ENCODE data around the gene RIGI.
"Not testable (repeated sequence)": the region's sequence is repeated elsewhere in the genome, so short reads cannot be mapped to it uniquely, and the experiment has no call there.

The RIGI gene

DNA sequence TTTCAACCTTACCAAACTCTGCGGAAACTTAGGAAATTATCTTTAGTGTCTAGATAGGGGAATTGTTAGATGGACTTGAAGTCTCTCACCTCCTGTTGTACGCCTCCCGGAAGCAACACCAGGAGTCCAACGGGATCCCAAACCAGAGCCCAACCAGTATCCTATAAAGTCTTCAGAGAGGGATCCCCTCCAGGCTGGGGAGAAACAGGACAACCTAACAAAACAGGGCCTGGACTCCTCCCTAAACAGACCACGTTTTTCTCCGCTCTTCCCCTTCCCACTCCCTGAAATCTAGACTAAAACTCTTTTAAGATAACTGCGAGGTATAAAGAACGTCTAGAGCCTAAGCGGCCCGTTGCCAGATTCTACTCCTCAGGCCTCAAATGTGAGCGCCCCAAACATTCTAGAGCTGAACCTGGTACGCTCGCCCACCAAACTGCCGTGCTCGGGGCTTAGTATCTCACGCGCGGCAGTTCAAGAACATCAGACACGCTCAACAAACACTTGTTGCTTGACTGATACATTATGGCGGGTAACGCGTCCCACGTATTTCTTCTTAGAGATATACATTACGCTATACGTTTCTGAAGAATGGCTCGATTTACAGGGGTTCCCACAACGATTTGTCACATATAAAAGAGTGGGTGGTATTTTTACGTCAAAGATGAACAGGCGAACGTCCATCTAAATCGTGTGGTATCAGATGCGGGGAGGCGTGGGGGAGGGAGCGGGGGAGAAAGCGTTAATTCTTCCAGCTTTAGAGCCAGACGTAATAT, 25.5 kb upstream of the RIGI start:
- no peak for FAIRE-seq
- peak; percentile 13 for DNase-seq (ENCODE audit: insufficient read length, low spot score)
- TF ChIP-seq POLR2A (IDR thresholded peaks at IDR 0.05; ENCODE audit: low read depth, low read length), result no peak

DNA sequence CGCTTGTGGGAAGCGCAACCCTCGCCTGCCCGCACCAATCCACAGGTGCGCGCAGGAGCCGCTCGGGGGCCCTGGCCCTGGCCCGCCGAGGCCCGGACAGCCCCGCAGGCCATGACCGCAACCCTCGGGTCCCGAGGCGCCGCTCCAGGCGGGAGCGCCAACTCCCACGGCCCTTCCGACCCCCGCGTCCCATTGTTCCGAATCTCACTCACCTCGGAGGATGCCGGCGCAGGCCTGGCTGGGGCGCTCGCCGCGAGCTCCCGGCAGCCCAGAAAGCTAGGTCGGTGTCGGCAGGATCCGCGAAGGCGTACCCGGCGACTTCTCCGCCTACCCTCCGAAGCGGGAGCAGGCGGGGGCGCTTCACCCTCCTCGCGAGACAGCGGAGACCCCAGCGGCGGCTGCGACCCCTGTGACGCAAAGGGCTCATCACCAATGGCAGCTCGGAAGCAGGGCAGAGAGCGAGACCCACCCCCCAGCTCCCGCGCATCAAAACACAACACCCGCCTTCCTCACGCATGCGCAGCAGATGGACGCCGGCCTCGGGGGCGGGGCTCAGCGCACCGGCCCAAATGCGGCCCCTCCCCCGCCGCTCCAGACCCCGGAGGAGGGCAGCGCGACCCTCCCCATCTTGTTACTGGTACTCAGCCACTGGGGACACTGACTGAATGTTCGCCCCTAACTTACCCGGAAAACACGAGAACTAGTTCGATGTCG, 24.7 kb upstream of the RIGI start:
- DNase-seq (ENCODE audit: insufficient read length, low spot score), result peak; percentile 65
- peak; percentile 48 for FAIRE-seq
- TF ChIP-seq POLR2A (IDR thresholded peaks at IDR 0.05; ENCODE audit: low read depth, low read length), result no peak

DNA sequence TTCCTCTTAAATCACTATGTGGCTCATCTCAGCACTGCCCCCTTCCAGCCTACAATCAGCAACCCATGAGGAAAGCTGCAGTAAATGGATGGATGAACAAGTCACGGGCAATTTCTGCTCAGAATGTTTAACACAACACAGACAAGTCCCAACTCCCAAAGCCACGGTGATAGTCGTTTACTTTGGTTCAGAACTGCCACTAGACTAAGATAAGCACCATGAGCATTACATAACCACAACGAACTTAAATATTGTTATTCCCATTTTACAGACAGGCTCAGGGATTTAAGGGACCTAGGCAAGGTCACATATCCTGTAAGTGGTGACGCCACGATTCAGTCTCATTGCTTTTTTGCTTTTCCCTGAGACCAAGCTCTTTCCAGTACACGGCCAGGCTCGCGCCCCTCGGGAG, 24.2 kb upstream of the RIGI start:
- TF ChIP-seq POLR2A (IDR thresholded peaks at IDR 0.05; ENCODE audit: low read depth, low read length), result no peak
- DNase-seq (ENCODE audit: insufficient read length, low spot score) (no peak), FAIRE-seq (no peak)

DNA sequence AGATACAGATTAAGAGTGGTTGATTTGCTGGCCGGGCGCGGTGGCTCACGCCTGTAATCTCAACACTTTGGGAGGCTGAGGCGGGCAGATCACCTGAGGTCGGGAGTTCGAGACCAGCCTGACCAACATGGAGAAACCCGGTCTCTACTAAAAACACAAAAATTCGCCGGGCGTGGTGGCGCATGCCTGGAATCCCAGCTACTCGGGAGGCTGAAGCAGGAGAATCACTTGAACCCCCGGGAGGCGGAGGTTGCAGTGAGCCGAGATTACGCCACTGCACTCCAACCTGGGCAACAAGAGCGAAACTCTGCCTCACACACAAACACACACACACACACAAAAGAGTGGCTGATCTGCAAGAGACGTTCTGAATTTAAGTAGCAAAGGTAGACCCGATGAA, 22.2 kb upstream of the RIGI start:
- not testable (repeated sequence) for FAIRE-seq; DNase-seq (ENCODE audit: insufficient read length, low spot score)

DNA sequence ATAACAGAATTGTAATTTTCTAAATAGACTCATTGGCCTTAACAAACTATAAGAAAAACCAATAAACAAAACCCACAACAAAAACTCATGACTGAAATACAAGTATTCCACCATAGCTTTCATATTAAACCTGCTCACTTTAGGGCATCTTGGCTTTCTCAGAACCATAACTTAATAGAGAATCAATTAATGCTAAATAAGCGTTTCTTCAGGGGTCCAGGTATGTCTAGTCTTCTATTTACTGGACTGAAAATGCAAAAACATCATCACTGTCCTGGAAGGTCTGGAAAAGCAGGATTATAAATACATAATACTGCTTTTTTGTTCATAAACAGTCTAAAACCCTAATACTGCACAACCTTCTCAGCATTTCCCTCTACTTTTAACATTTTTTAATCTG, 19.9 kb upstream of the RIGI start:
- no peak for DNase-seq (ENCODE audit: insufficient read length, low spot score)

DNA sequence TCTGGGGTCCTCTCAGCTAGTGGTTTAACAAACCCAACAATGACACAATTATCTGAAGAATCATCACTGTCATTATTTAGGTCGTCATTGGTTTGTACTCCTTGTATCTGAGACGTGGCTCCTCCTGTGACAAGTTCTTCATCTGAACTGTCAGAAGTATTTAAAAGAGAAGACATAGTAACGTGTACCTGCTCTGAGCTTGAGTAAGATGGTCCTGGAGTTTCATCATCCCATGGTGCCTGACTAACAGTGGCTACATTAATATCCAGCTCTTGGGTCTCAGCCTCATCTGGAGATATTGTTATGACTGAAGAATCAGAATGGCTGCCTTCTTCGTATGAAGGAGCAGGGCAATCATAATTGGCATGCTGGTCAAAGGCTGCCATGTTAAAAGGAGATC, 17.1 kb upstream of the RIGI start:
- no peak for TF ChIP-seq POLR2A (IDR thresholded peaks at IDR 0.05; ENCODE audit: low read depth, low read length)
- FAIRE-seq, result no peak

More for the DNA sequence above, 19.9 kb upstream of the RIGI start:
- TF ChIP-seq POLR2A (IDR thresholded peaks at IDR 0.05; ENCODE audit: low read depth, low read length), result no peak
- FAIRE-seq, result no peak

DNA sequence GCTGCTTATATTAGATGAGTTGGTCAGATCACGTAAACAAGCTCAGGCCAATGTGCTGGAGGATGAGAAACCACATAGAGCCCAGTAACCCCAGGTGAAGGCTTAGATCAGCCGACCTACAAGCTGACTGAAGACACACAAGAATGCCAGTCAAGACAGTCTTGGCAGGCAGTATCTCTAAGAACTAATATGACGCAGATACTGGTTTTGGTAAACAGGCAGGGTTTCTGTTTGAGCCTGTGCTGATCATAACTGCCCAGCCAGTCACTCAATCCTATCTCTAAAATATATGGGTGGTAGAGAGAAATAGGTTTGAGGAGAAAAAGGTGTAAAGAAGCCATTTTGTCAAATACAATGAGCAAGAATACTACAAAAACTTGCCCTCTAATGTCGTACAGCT, 7.8 kb upstream of the RIGI start:
- no peak for TF ChIP-seq POLR2A (IDR thresholded peaks at IDR 0.05; ENCODE audit: low read depth, low read length)
- FAIRE-seq (no peak), DNase-seq (ENCODE audit: insufficient read length, low spot score) (no peak)

More for the DNA sequence above, 17.1 kb upstream of the RIGI start:
- DNase-seq (ENCODE audit: insufficient read length, low spot score), result no peak

DNA sequence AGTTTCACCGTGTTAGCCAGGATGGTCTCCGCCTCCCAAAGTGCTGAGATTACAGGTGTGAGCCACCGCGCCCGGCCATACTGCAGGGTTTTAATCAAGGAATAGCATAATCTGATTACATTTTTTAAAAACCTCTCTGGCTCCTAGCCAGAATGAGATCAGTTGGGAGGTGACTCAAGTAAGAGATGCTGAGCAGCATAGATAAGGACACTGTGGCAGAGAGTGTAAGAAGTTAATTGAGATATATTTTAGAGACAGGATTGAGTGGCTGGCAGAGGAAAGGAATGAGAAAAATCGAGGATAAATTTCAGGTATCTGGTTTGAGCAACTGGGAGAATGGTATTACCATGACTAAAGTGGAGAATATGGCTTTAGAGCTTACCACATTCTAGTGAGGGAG, 7.3 kb upstream of the RIGI start:
- no peak for FAIRE-seq
- no peak for TF ChIP-seq POLR2A (IDR thresholded peaks at IDR 0.05; ENCODE audit: low read depth, low read length)
- DNase-seq (ENCODE audit: insufficient read length, low spot score), result no peak

DNA sequence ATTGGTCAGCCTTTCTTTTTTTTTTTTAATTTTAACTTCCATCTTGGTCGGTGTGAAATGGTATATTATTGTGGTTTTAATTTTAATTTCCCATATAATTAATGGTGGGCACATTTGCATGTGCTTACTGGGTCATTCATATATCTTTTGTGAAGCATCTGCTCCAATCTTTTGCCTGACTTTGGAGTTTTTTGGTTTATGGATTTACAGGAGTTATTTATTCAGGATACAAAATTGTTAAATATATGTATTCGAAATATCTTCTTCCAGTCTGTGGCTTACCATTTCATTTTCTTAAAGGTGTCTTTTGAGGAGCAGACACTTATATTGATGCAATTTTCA, 682 bp upstream of the RIGI start:
- FAIRE-seq (no peak), DNase-seq (ENCODE audit: insufficient read length, low spot score) (no peak)
- no peak for TF ChIP-seq POLR2A (IDR thresholded peaks at IDR 0.05; ENCODE audit: low read depth, low read length)

DNA sequence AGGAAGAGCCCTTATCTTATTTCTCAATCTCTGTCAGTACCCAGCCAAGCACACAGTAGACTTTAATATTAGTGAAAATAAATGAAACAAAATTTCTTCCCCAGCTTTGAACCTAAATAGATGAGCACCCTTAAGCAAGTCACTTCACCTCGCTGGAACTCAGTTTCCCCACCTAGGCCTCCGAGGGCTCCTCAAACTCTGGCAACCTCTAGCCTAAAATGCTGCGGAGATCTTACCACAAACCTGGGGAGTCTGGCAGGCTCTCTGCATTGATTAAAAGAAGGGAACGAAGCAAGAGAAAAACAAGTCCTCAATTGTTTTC, 326 bp downstream of the RIGI start:
- TF ChIP-seq POLR2A (IDR thresholded peaks at IDR 0.05; ENCODE audit: low read depth, low read length), result no peak
- no peak for DNase-seq (ENCODE audit: insufficient read length, low spot score)
- no peak for FAIRE-seq

DNA sequence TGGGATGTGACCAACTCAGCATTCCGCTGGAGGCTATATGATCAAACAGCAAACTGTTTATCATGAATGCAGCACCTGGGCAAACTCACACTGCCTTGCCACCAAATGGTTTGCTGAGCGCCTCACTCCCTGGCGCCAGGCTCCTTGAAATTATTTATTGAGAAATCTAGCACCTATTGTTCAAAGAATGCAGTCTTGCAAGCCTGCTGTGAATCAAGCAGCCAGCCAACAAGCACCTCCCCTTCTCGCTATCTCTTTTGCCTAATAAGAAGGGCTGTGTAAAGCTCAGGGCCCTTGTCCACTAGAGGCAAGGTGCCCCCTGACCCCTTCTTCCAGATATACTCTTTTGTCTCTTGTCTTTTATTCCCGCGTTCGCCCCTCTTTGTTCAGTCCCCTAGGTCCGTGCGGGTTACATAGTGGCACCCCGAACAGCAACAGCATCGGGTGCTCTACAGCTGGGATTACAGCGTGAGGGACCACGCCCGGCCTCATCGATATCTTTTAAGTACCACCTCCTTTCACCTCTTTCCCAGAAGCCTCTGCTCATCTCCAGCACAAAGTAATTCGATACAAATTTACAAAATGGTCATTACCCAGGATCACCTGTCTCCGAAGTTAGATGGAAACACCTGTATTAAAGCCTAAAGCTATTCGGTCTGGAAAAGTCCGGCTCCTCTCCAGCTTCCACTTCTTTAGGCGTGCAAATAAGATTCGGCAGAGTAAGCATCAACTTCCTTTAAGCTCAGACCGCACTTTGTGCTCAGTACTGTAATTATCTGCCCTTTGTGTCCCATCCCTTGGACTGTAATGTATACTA, 896 bp downstream of the RIGI start:
- DNase-seq (ENCODE audit: insufficient read length, low spot score), result no peak
- no peak for TF ChIP-seq POLR2A (IDR thresholded peaks at IDR 0.05; ENCODE audit: low read depth, low read length)
- FAIRE-seq, result no peak

DNA sequence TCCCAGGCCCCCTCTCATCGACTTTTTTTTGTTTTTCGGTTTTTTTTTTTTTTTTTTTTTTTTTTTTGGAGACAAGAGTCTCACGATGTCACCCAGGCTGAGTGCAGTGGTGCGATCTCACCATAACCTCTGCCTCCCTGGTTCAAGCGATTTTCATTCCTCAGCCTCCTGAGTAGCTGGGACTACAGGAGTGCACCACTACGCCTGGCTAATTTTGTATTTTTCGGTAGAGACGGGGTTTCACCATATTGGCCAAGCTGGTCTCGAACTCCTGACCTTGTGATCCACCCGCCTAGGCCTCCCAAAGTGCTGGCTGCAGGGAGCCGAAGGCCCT, 1.5 kb downstream of the RIGI start:
- FAIRE-seq; DNase-seq (ENCODE audit: insufficient read length, low spot score): not testable (repeated sequence)

DNA sequence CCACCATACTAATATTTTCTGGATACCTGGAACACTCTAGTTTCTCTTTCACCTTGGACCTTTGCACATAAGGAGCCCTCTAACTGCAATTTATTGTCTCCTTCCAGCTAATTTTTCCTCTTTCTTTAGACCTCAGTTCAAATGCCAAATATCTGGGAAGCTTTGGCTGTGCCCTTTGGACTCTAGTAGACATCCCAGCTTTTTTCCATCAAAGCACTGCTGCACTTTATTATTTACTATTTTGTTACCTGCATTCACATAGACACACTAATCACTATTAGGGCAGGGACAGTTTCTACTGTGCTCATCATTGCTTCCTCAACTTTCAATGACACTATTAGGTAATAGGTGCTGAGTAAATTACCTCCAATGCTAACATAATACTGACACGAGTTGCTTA, 2.1 kb downstream of the RIGI start:
- FAIRE-seq (no peak), DNase-seq (ENCODE audit: insufficient read length, low spot score) (no peak)
- no peak for TF ChIP-seq POLR2A (IDR thresholded peaks at IDR 0.05; ENCODE audit: low read depth, low read length)

DNA sequence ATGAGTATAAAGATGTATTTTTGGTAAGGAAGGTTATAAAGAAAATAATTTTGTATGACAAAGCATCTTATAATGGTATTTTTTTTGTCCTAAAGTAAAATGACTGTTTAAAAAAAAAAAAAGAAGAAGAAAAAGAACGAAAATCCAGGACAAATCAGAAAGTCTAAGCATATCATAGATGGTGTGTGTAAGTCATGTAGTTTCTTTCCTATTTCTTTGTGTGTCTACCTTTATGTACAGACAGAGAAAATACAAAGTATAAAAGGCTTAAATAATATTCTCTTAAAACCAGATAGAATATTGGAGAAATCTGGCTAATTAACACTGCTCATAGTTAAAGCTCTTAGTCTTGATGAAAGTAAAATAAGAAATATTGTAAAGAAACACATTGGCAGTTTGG, 7.7 kb downstream of the RIGI start:
- no peak for TF ChIP-seq POLR2A (IDR thresholded peaks at IDR 0.05; ENCODE audit: low read depth, low read length)
- DNase-seq (ENCODE audit: insufficient read length, low spot score), result no peak
- no peak for FAIRE-seq

DNA sequence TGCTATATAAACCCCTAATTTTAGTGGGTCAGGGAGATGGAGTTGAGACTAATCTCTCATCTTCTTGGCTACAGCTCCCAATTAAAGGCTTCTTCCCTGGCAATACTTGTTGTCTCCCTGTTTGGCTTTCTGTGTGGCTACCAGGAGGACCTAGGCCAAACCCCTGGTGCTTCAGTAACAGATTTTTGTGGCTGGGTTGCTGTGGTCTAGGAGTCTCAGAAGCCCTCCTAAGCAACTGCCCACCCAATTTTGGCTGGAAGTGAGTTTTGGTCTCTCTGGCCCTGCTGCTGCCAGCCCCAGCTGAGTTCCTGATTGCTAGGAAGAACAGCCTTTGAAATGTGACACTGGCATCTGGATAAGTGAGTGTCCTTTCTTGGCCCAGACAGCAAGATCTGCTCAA, 9.8 kb downstream of the RIGI start:
- TF ChIP-seq POLR2A (IDR thresholded peaks at IDR 0.05; ENCODE audit: low read depth, low read length), result no peak
- FAIRE-seq (no peak), DNase-seq (ENCODE audit: insufficient read length, low spot score) (no peak)
